OCI-LY1 (cell line): Measurements from ENCODE around the gene SESN1.

Source experiments
- H2AFZ ChIP-seq: fragments of 200-600 bp; sonication (generic), shearing (Covaris generic); 2 replicates; pipeline ENCODE4 v1.6.0; 2014; ENCODE audit warnings: antibody characterized with exemption, mild to moderate bottlenecking, low read length
- H3F3A ChIP-seq: fragments of 200-600 bp; sonication (generic), shearing (Covaris generic); 2 replicates; pipeline ENCODE4 v1.6.0; 2014; ENCODE audit warnings: mild to moderate bottlenecking, antibody characterized with exemption, low read length, moderate library complexity; ENCODE audit not compliant: insufficient read depth
- H3K27ac ChIP-seq: fragments of 200-600 bp; sonication (generic); 2 replicates; pipeline ENCODE4 v1.5.1; 2014; ENCODE audit warnings: low read length, mixed run types, mild to moderate bottlenecking, low read depth; ENCODE audit not compliant: poor library complexity, severe bottlenecking
- H3K27me3 ChIP-seq: fragments of 200-600 bp; sonication (generic); 2 replicates; pipeline ENCODE4 v1.6.0; 2014; ENCODE audit warnings: antibody characterized with exemption, mild to moderate bottlenecking, low read length, moderate library complexity; ENCODE audit not compliant: insufficient read depth
- H3K36me3 ChIP-seq: fragments of 200-600 bp; sonication (generic); 2 replicates; pipeline ENCODE4 v1.6.1; 2014; ENCODE audit warnings: mild to moderate bottlenecking, antibody characterized with exemption, low read length, moderate library complexity, mixed read lengths; ENCODE audit not compliant: insufficient read depth
- H3K4me1 ChIP-seq: fragments of 200-600 bp; sonication (generic); 2 replicates; pipeline ENCODE4 v1.5.1; 2014; ENCODE audit warnings: mild to moderate bottlenecking, low read length, moderate library complexity; ENCODE audit not compliant: insufficient read depth, severe bottlenecking
- H3K4me2 ChIP-seq: fragments of 200-600 bp; sonication (generic), shearing (Covaris generic); 2 replicates; pipeline ENCODE4 v1.6.1; 2014; ENCODE audit warnings: low read length
- H3K4me3 ChIP-seq: fragments of 200-600 bp; sonication (generic); 2 replicates; pipeline ENCODE4 v1.5.1; 2014; ENCODE audit warnings: low read length, low read depth, mild to moderate bottlenecking, mixed read lengths; ENCODE audit not compliant: poor library complexity, severe bottlenecking
- H3K79me2 ChIP-seq: fragments of 200-600 bp; shearing (Covaris generic); 2 replicates; pipeline ENCODE4 v1.6.1; 2016; ENCODE audit warnings: mixed run types, low read length, mixed read lengths; ENCODE audit not compliant: insufficient read depth
- H3K9ac ChIP-seq: fragments of 200-600 bp; sonication (generic), shearing (Covaris generic); 2 replicates; pipeline ENCODE4 v1.6.1; 2014; ENCODE audit warnings: mild to moderate bottlenecking, low read length, mixed read lengths
- H3K9me2 ChIP-seq: fragments of 200-600 bp; sonication (generic), shearing (Covaris generic); 2 replicates; pipeline ENCODE4 v1.6.1; 2014; ENCODE audit warnings: low read depth, mild to moderate bottlenecking, low read length, mixed read lengths
- H3K9me3 ChIP-seq: fragments of 200-600 bp; shearing (Covaris generic); 2 replicates; pipeline ENCODE4 v1.6.1; 2014; ENCODE audit warnings: low read length, mixed read lengths
- H4K20me1 ChIP-seq: fragments of 200-600 bp; sonication (generic), shearing (Covaris generic); 2 replicates; pipeline ENCODE4 v1.6.0; 2016; ENCODE audit warnings: mild to moderate bottlenecking, low read length; ENCODE audit not compliant: insufficient read depth
- EZH2 ChIP-seq: fragments of 200-600 bp; sonication (generic), shearing (Covaris generic); IDR thresholded peaks from 2 replicates; pipeline ENCODE4 v1.8.0; 2017; ENCODE audit warnings: borderline replicate concordance, mixed run types, mild to moderate bottlenecking, antibody characterized with exemption, low read length, moderate library complexity, mixed read lengths
- TF ChIP-seq, protein P1 (sequence below): fragments of 200-600 bp; sonication (generic), shearing (Covaris generic); IDR thresholded peaks from 2 replicates; pipeline ENCODE4 v1.5.1; 2017; ENCODE audit warnings: mild to moderate bottlenecking, antibody characterized with exemption, low read length, moderate library complexity, mixed read lengths

SESN1 gene

GRCh38 chr6:109095835-109096084 is 1.1 kb upstream of the SESN1 start:
- H3K27me3 ChIP-seq, result no peaks in the 10 kb centered on the region
- peaks cover 38% of the 10 kb centered on the region for H3K4me1 ChIP-seq
- H3K9ac ChIP-seq, result peak overlapping the region; percentile 92
- H3K9me3 ChIP-seq, result no peaks in the 10 kb centered on the region
- H3K4me3 ChIP-seq, result peak overlapping the region; percentile 88
- peaks cover 3% of the 10 kb centered on the region; the same call in 1 of the 2 replicates for H3K36me3 ChIP-seq
- peak overlapping the region; percentile 46 for H2AFZ ChIP-seq
- no peaks in the 10 kb centered on the region for H4K20me1 ChIP-seq
- no peaks in the 10 kb centered on the region for H3K79me2 ChIP-seq
- no peaks in the 10 kb centered on the region for H3F3A ChIP-seq
- TF ChIP-seq, protein P1, sequence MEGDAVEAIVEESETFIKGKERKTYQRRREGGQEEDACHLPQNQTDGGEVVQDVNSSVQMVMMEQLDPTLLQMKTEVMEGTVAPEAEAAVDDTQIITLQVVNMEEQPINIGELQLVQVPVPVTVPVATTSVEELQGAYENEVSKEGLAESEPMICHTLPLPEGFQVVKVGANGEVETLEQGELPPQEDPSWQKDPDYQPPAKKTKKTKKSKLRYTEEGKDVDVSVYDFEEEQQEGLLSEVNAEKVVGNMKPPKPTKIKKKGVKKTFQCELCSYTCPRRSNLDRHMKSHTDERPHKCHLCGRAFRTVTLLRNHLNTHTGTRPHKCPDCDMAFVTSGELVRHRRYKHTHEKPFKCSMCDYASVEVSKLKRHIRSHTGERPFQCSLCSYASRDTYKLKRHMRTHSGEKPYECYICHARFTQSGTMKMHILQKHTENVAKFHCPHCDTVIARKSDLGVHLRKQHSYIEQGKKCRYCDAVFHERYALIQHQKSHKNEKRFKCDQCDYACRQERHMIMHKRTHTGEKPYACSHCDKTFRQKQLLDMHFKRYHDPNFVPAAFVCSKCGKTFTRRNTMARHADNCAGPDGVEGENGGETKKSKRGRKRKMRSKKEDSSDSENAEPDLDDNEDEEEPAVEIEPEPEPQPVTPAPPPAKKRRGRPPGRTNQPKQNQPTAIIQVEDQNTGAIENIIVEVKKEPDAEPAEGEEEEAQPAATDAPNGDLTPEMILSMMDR, result no peak
- no peak for TF ChIP-seq EZH2
- no peak overlapping the region for H3K27ac ChIP-seq
- H3K4me2 ChIP-seq, result peak overlapping the region; percentile 89
- no peaks in the 10 kb centered on the region for H3K9me2 ChIP-seq

DNA sequence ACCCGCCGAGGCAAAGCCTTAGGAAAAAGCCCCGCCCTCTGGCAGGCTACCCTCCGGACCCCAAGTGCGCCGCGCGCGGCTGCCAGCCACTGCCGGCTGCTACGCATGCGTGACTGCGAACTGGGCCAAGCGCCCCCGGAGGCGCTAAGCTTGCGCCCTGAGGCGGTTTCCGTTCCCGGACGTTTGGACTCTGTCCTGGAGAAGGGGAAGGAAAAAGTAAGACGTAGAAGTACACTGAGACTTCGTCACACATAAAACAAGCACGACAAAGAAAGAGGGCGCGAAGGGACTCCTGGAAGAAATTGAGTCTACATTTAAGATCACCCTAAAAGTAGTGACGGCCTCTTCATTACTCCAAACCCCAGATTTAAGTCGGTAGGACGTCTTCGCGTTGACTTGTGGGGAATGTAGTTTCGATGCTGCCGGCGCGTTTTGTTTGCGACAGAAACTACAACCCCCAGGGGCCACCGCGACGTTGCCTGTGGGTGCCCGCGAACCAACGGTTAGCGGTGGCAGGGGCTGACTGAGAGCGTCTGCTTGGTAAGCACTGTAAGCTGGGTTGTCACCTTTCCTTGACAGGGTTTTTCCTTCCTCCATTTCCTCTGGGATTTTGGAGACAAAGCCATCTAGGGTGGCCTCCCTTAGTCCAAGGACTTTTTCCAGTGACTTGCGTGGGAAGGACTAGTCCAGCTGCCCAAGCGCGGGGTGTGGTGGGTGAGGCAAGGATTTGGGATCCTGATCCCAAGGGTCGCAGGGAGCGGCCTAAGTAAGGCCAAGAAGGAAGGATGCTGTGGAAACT is 589 bp upstream of the SESN1 start, which contains the start of gene CEP57L1:
TSS of gene CEP57L1 (plus strand) at position 472 of the 799 bp plus-strand sequence. CDS start 49,715 bp downstream, outside the sequence.
- Histone ChIP-seq H4K20me1 (no peaks in the 10 kb centered on the region), H3K4me2 (peak within 1 kb of the TSS; percentile 89), H3K9ac (peak within 1 kb of the TSS; percentile 92), H3K4me1 (peaks cover 38% of the 10 kb centered on the region), H3K9me3 (no peaks in the 10 kb centered on the region), H3K4me3 (peak within 1 kb of the TSS; percentile 88), H3K9me2 (no peaks in the 10 kb centered on the region), H2AFZ (peak within 1 kb of the TSS; percentile 46), H3K79me2 (no peaks in the 10 kb centered on the region), H3K27me3 (no peaks in the 10 kb centered on the region), H3F3A (no peaks in the 10 kb centered on the region), H3K36me3 (peaks cover 3% of the 10 kb centered on the region; the same call in 1 of the 2 replicates), H3K27ac (peak within 1 kb of the TSS; percentile 76)
- TF ChIP-seq EZH2, result no peak
- TF ChIP-seq, protein P1, result no peak

GRCh38 chr6:109093732-109094415 is 772 bp downstream of the SESN1 start:
- no peaks in the 10 kb centered on the region for H3K9me3 ChIP-seq
- no peaks in the 10 kb centered on the region for H4K20me1 ChIP-seq
- H3K4me3 ChIP-seq, result peak overlapping the region; percentile 88
- H3K27ac ChIP-seq, result no peak overlapping the region
- H3K79me2 ChIP-seq, result no peaks in the 10 kb centered on the region
- H3K9me2 ChIP-seq, result no peaks in the 10 kb centered on the region
- H3K4me2 ChIP-seq, result peak overlapping the region; percentile 89
- no peak for TF ChIP-seq EZH2
- TF ChIP-seq, protein P1, result no peak
- peaks cover 38% of the 10 kb centered on the region for H3K4me1 ChIP-seq
- H3K36me3 ChIP-seq, result no peaks in the 10 kb centered on the region
- H3F3A ChIP-seq, result no peaks in the 10 kb centered on the region
- H3K27me3 ChIP-seq, result no peaks in the 10 kb centered on the region
- H2AFZ ChIP-seq, result no peak overlapping the region
- H3K9ac ChIP-seq, result peak overlapping the region; percentile 92; the same call in 1 of the 2 replicates
